GM19193 (cell line): Measurements from ENCODE around the gene CHST13.

Experiments
- POLR2A ChIP-seq: IDR thresholded peaks from 4 replicates; pipeline ENCODE4 v1.6.1; 2011; ENCODE audit not compliant: insufficient read depth, insufficient read length; ENCODE audit errors: extremely low read depth

Gene CHST13

GRCh38 chr3:126512026-126512425 is 11.9 kb upstream of the CHST13 start:
- no peak for TF ChIP-seq POLR2A

GRCh38 chr3:126512916-126513650 is 10.9 kb upstream of the CHST13 start:
- TF ChIP-seq POLR2A, result no peak

- no peak for TF ChIP-seq POLR2A
Observed at GRCh38 chr3:126514161-126514560, 9.8 kb upstream of the CHST13 start.

GRCh38 chr3:126515066-126515706 is 8.8 kb upstream of the CHST13 start:
- TF ChIP-seq POLR2A, result no peak

GRCh38 chr3:126516152-126516935 is 7.6 kb upstream of the CHST13 start:
- TF ChIP-seq POLR2A, result no peak

GRCh38 chr3:126516936-126517290 is 7.0 kb upstream of the CHST13 start:
- no peak for TF ChIP-seq POLR2A

- TF ChIP-seq POLR2A, result no peak
Observed at GRCh38 chr3:126517291-126517951, 6.5 kb upstream of the CHST13 start, which contains the start of gene UROC1. TSS of gene UROC1 (minus strand) at chr3:126517773. CDS start at chr3:126517719, 54 bp downstream.

- TF ChIP-seq POLR2A, result no peak
Observed at GRCh38 chr3:126517986-126518778, 5.8 kb upstream of the CHST13 start.

- no peak for TF ChIP-seq POLR2A
Observed at GRCh38 chr3:126518779-126519177, 5.2 kb upstream of the CHST13 start.

- no peak for TF ChIP-seq POLR2A
Observed at GRCh38 chr3:126519506-126520455, 4.2 kb upstream of the CHST13 start.

GRCh38 chr3:126521122-126521891 is 2.6 kb upstream of the CHST13 start:
- no peak for TF ChIP-seq POLR2A

- TF ChIP-seq POLR2A, result no peak
Observed at GRCh38 chr3:126522363-126522788, 1.6 kb upstream of the CHST13 start.
